Measurements from ENCODE around the gene CCL4.
A peak's percentile ranks its signal among the peaks of the same experiment; 100 is the strongest.

CCL4 gene

GRCh38 chr17:36131421-36131820, 27.8 kb downstream of the CCL4 start:
- CTCF ChIA-PET = interaction anchor here (1.6 to 16.2 kb wide), 3 partner anchors 12 to 17 kb away, joined by 6 to 187 read pairs (median 12); no protein-coding TSS in a partner anchor
- Histone ChIP-seq H3K4me1 (ENCODE audit: control extremely low read depth in 1 of 4, control insufficient read depth in 4 of 4, insufficient read depth in 4 of 4, low read length in 3 of 4) (peaks cover 0 to 11% (median 4%) of the 10 kb centered on the region in 4 experiments), H3K36me3 (ENCODE audit: control insufficient read depth in 4 of 4, insufficient read depth in 4 of 4, low read length in 3 of 4) (no peaks in the 10 kb centered on the region), H3K27ac (ENCODE audit: insufficient read depth in 1 of 2, low read depth in 1 of 2, low read length in 2 of 2, poor library complexity in 1 of 2, severe bottlenecking in 2 of 2) (no peak overlapping the region), H3K4me3 (ENCODE audit: control insufficient read depth in 1 of 7, extremely low read depth in 1 of 7, insufficient read depth in 4 of 7, low read depth in 2 of 7, low read length in 6 of 7) (no peak overlapping the region), H3K9me3 (ENCODE audit: control extremely low read depth in 1 of 5, control insufficient read depth in 4 of 5, insufficient read depth in 2 of 5, low read depth in 1 of 5, low read length in 4 of 5) (peaks cover 0 to 7% (median 3%) of the 10 kb centered on the region in 5 experiments), H3K27me3 (replicated peaks in 2 of 5; ENCODE audit: control insufficient read depth in 4 of 5, insufficient read depth in 5 of 5, low read length in 4 of 5) (peaks cover 0 to 2% (median 0%) of the 10 kb centered on the region in 5 experiments)
- no CpG with 5 or more reads among the region's 2 CpGs for whole genome bisulfite sequencing (ENCODE audit: insufficient coverage)
- peak; percentile 27 to 56 (median 54) for DNase-seq
- POLR2A ChIA-PET = no interaction called here

- POLR2A ChIA-PET = interaction anchor here (0.7 to 1.3 kb wide), 3 partner anchors 20 to 242 kb away, joined by 3 read pairs; no protein-coding TSS in a partner anchor
- CTCF ChIA-PET = interaction anchor here (1.1 to 16.2 kb wide), 8 partner anchors 8 to 150 kb away, joined by 4 to 187 read pairs (median 6); partner anchors contain the start of gene CCL16
- H3K36me3 ChIP-seq (ENCODE audit: control insufficient read depth in 4 of 4, insufficient read depth in 4 of 4, low read length in 3 of 4) = no peaks in the 10 kb centered on the region
- peaks cover 0 to 2% (median 0%) of the 10 kb centered on the region in 5 experiments for H3K9me3 ChIP-seq (ENCODE audit: control extremely low read depth in 1 of 5, control insufficient read depth in 4 of 5, insufficient read depth in 2 of 5, low read depth in 1 of 5, low read length in 4 of 5)
- no peak overlapping the region for H3K27ac ChIP-seq (ENCODE audit: insufficient read depth in 1 of 2, low read depth in 1 of 2, low read length in 2 of 2, poor library complexity in 1 of 2, severe bottlenecking in 2 of 2)
- no peak for DNase-seq
- H3K4me3 ChIP-seq (ENCODE audit: control insufficient read depth in 1 of 7, extremely low read depth in 1 of 7, insufficient read depth in 4 of 7, low read depth in 2 of 7, low read length in 6 of 7) = no peak overlapping the region
- peaks cover 0 to 2% (median 0%) of the 10 kb centered on the region in 5 experiments for H3K27me3 ChIP-seq (replicated peaks in 2 of 5; ENCODE audit: control insufficient read depth in 4 of 5, insufficient read depth in 5 of 5, low read length in 4 of 5)
- H3K4me1 ChIP-seq (ENCODE audit: control extremely low read depth in 1 of 4, control insufficient read depth in 4 of 4, insufficient read depth in 4 of 4, low read length in 3 of 4) = peaks cover 0 to 11% (median 4%) of the 10 kb centered on the region in 4 experiments
- 94% methylated on average over 2 of the region's 3 CpGs for WGBS (ENCODE audit: insufficient coverage)
Measured at GRCh38 chr17:36131931-36132330, 28.3 kb downstream of the CCL4 start.

- ChIA-PET POLR2A (interaction anchor here (0.6 to 1.3 kb wide), 4 partner anchors 20 to 436 kb away, joined by 3 to 4 read pairs (median 3); no protein-coding TSS in a partner anchor), CTCF (interaction anchor here (1.1 to 16.2 kb wide), 11 partner anchors 9 to 201 kb away, joined by 3 to 187 read pairs (median 5); partner anchors contain the start of genes CCL16 and RDM1)
- H3K27me3 ChIP-seq (replicated peaks in 2 of 5; ENCODE audit: control insufficient read depth in 4 of 5, insufficient read depth in 5 of 5, low read length in 4 of 5) = peaks cover 0 to 2% (median 0%) of the 10 kb centered on the region in 5 experiments
- WGBS (ENCODE audit: insufficient coverage) = 94% methylated on average over 2 of the region's 2 CpGs
- H3K27ac ChIP-seq (ENCODE audit: insufficient read depth in 1 of 2, low read depth in 1 of 2, low read length in 2 of 2, poor library complexity in 1 of 2, severe bottlenecking in 2 of 2) = no peak overlapping the region
- H3K4me1 ChIP-seq (ENCODE audit: control extremely low read depth in 1 of 4, control insufficient read depth in 4 of 4, insufficient read depth in 4 of 4, low read length in 3 of 4) = peaks cover 0 to 11% (median 4%) of the 10 kb centered on the region in 4 experiments
- no peaks in the 10 kb centered on the region for H3K9me3 ChIP-seq (ENCODE audit: control extremely low read depth in 1 of 5, control insufficient read depth in 4 of 5, insufficient read depth in 2 of 5, low read depth in 1 of 5, low read length in 4 of 5)
- peak in 1 of 3 donors; percentile 10 for DNase-seq
- no peaks in the 10 kb centered on the region for H3K36me3 ChIP-seq (ENCODE audit: control insufficient read depth in 4 of 4, insufficient read depth in 4 of 4, low read length in 3 of 4)
- no peak overlapping the region for H3K4me3 ChIP-seq (ENCODE audit: control insufficient read depth in 1 of 7, extremely low read depth in 1 of 7, insufficient read depth in 4 of 7, low read depth in 2 of 7, low read length in 6 of 7)
Measured at GRCh38 chr17:36132421-36132831, 28.8 kb downstream of the CCL4 start.

GRCh38 chr17:36133602-36134236, 30.1 kb downstream of the CCL4 start:
- H3K4me1 ChIP-seq (ENCODE audit: control extremely low read depth in 1 of 4, control insufficient read depth in 4 of 4, insufficient read depth in 4 of 4, low read length in 3 of 4) = peaks cover 0 to 11% (median 4%) of the 10 kb centered on the region in 4 experiments
- no peak overlapping the region for H3K4me3 ChIP-seq (ENCODE audit: control insufficient read depth in 1 of 7, extremely low read depth in 1 of 7, insufficient read depth in 4 of 7, low read depth in 2 of 7, low read length in 6 of 7)
- ChIA-PET POLR2A (no interaction called here), CTCF (interaction anchor here (1.5 to 16.2 kb wide), 8 partner anchors 8 to 203 kb away, joined by 3 to 187 read pairs (median 5); partner anchors contain the start of gene RDM1)
- WGBS (ENCODE audit: insufficient coverage) = 81% methylated on average over 4 of the region's 4 CpGs
- H3K36me3 ChIP-seq (ENCODE audit: control insufficient read depth in 4 of 4, insufficient read depth in 4 of 4, low read length in 3 of 4) = no peaks in the 10 kb centered on the region
- no peak overlapping the region for H3K27ac ChIP-seq (ENCODE audit: insufficient read depth in 1 of 2, low read depth in 1 of 2, low read length in 2 of 2, poor library complexity in 1 of 2, severe bottlenecking in 2 of 2)
- no peak for DNase-seq
- peaks cover 0 to 2% (median 0%) of the 10 kb centered on the region in 5 experiments for H3K27me3 ChIP-seq (replicated peaks in 2 of 5; ENCODE audit: control insufficient read depth in 4 of 5, insufficient read depth in 5 of 5, low read length in 4 of 5)
- H3K9me3 ChIP-seq (ENCODE audit: control extremely low read depth in 1 of 5, control insufficient read depth in 4 of 5, insufficient read depth in 2 of 5, low read depth in 1 of 5, low read length in 4 of 5) = no peaks in the 10 kb centered on the region

GRCh38 chr17:36135465-36135864, 31.8 kb downstream of the CCL4 start:
- CTCF ChIA-PET = interaction anchor here (1.0 to 16.2 kb wide), 6 partner anchors 12 to 169 kb away, joined by 3 to 187 read pairs (median 4); no protein-coding TSS in a partner anchor
- H3K4me1 ChIP-seq (ENCODE audit: control extremely low read depth in 1 of 4, control insufficient read depth in 4 of 4, insufficient read depth in 4 of 4, low read length in 3 of 4) = peaks cover 0 to 11% (median 4%) of the 10 kb centered on the region in 4 experiments
- no peak overlapping the region for H3K4me3 ChIP-seq (ENCODE audit: control insufficient read depth in 1 of 7, extremely low read depth in 1 of 7, insufficient read depth in 4 of 7, low read depth in 2 of 7, low read length in 6 of 7)
- POLR2A ChIA-PET = no interaction called here
- no peaks in the 10 kb centered on the region for H3K9me3 ChIP-seq (ENCODE audit: control extremely low read depth in 1 of 5, control insufficient read depth in 4 of 5, insufficient read depth in 2 of 5, low read depth in 1 of 5, low read length in 4 of 5)
- peaks cover 0 to 2% (median 0%) of the 10 kb centered on the region in 5 experiments for H3K27me3 ChIP-seq (replicated peaks in 2 of 5; ENCODE audit: control insufficient read depth in 4 of 5, insufficient read depth in 5 of 5, low read length in 4 of 5)
- no peaks in the 10 kb centered on the region for H3K36me3 ChIP-seq (ENCODE audit: control insufficient read depth in 4 of 4, insufficient read depth in 4 of 4, low read length in 3 of 4)
- no peak overlapping the region for H3K27ac ChIP-seq (ENCODE audit: insufficient read depth in 1 of 2, low read depth in 1 of 2, low read length in 2 of 2, poor library complexity in 1 of 2, severe bottlenecking in 2 of 2)
- WGBS (ENCODE audit: insufficient coverage) = 84% methylated on average over 3 of the region's 4 CpGs
- peak in 1 of 3 donors; percentile 30 for DNase-seq

- 86% methylated on average over 1 of the region's 1 CpG for WGBS (ENCODE audit: insufficient coverage)
- Histone ChIP-seq H3K27ac (ENCODE audit: insufficient read depth in 1 of 2, low read depth in 1 of 2, low read length in 2 of 2, poor library complexity in 1 of 2, severe bottlenecking in 2 of 2) (no peak overlapping the region), H3K9me3 (ENCODE audit: control extremely low read depth in 1 of 5, control insufficient read depth in 4 of 5, insufficient read depth in 2 of 5, low read depth in 1 of 5, low read length in 4 of 5) (no peaks in the 10 kb centered on the region), H3K27me3 (replicated peaks in 2 of 5; ENCODE audit: control insufficient read depth in 4 of 5, insufficient read depth in 5 of 5, low read length in 4 of 5) (peaks cover 0 to 2% (median 0%) of the 10 kb centered on the region in 5 experiments), H3K4me3 (ENCODE audit: control insufficient read depth in 1 of 7, extremely low read depth in 1 of 7, insufficient read depth in 4 of 7, low read depth in 2 of 7, low read length in 6 of 7) (no peak overlapping the region), H3K36me3 (ENCODE audit: control insufficient read depth in 4 of 4, insufficient read depth in 4 of 4, low read length in 3 of 4) (no peaks in the 10 kb centered on the region), H3K4me1 (ENCODE audit: control extremely low read depth in 1 of 4, control insufficient read depth in 4 of 4, insufficient read depth in 4 of 4, low read length in 3 of 4) (peaks cover 0 to 11% (median 4%) of the 10 kb centered on the region in 4 experiments)
- ChIA-PET POLR2A (interaction anchor here (0.6 kb wide), 1 partner anchor 270 kb away, joined by 4 read pairs; no protein-coding TSS in a partner anchor), CTCF (interaction anchor here (1.0 to 16.2 kb wide), 5 partner anchors 13 to 170 kb away, joined by 3 to 187 read pairs (median 3); no protein-coding TSS in a partner anchor)
- DNase-seq = no peak
Measured at GRCh38 chr17:36136036-36136435, 32.4 kb downstream of the CCL4 start.
